ENCODE results near the gene METTL13.

DNA sequence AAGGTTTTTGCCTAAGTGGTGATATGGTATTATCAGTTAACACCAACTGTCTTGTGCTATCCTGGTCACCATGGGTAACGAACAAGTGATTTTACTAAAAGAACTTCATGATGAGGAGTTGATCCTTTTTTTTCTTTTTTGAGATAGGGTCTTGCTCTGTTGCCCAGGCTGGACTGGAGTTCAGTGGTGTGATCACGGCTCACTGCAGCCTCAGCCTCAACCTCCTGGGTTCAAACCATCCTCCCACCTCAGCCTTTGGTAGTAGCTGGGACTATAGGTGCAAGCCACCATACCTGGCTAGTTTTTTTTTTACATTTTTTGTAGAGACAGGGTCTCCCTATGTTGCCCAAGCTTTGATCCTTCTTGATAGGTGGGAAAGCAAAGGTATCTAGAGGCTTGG lies 5.1 kb downstream of the METTL13 start:
- no peak for TF ChIP-seq CTCF (conservative IDR thresholded peaks at IDR 0.05 in 1 of 2, IDR thresholded peaks at IDR 0.05 in 1 of 2; ENCODE audit: extremely low read depth in 1 of 2, insufficient read depth in 1 of 2, low read depth in 1 of 2, low read length in 2 of 2)
- TF ChIP-seq EZH2 (IDR thresholded peaks at IDR 0.05; ENCODE audit: borderline replicate concordance, low read length), result no peak
